ENCODE measurements around the gene SERPINI1.

SERPINI1 gene

GRCh38 chr3:167852216-167852615, 116.7 kb downstream of the SERPINI1 start (continued):
- no peak for TF ChIP-seq CSRNP3 (CRISPR knock-in tag; IDR thresholded peaks at IDR 0.05)
- TF ChIP-seq ISL1 (CRISPR knock-in tag; IDR thresholded peaks at IDR 0.05): no peak

- no peak; the same call in 2 of the 3 replicates for ATAC-seq
- TF ChIP-seq SNAI2 (CRISPR knock-in tag; IDR thresholded peaks at IDR 0.05) (no peak), ESRRG (CRISPR knock-in tag; IDR thresholded peaks at IDR 0.05) (no peak), TCF4 (CRISPR knock-in tag; IDR thresholded peaks at IDR 0.05; ENCODE audit: borderline replicate concordance) (no peak), ZNF565 (CRISPR knock-in tag; conservative IDR thresholded peaks at IDR 0.05; ENCODE audit: low read depth) (no peak), CSRNP3 (CRISPR knock-in tag; IDR thresholded peaks at IDR 0.05) (no peak), GLIS3 (CRISPR knock-in tag; IDR thresholded peaks at IDR 0.05) (no peak), ZFP3 (CRISPR knock-in tag; IDR thresholded peaks at IDR 0.05) (no peak), TSHZ2 (CRISPR knock-in tag; IDR thresholded peaks at IDR 0.05) (no peak), PATZ1 (CRISPR knock-in tag; IDR thresholded peaks at IDR 0.05; ENCODE audit: borderline replicate concordance) (no peak), OSR1 (CRISPR knock-in tag; IDR thresholded peaks at IDR 0.05) (no peak), ZNF70 (CRISPR knock-in tag; IDR thresholded peaks at IDR 0.05) (no peak), ARNTL (CRISPR knock-in tag; IDR thresholded peaks at IDR 0.05; ENCODE audit: borderline replicate concordance, low read depth) (no peak), ZFP30 (CRISPR knock-in tag; IDR thresholded peaks at IDR 0.05) (no peak), RARB (CRISPR knock-in tag; IDR thresholded peaks at IDR 0.05) (no peak), CSDC2 (CRISPR knock-in tag; IDR thresholded peaks at IDR 0.05) (no peak), BACH2 (CRISPR knock-in tag; IDR thresholded peaks at IDR 0.05; ENCODE audit: borderline replicate concordance) (no peak), TOX (CRISPR knock-in tag; IDR thresholded peaks at IDR 0.05; ENCODE audit: borderline replicate concordance) (no peak)
Measured at GRCh38 chr3:167854063-167854462, 118.5 kb downstream of the SERPINI1 start.

- TF ChIP-seq ZNF565 (CRISPR knock-in tag; conservative IDR thresholded peaks at IDR 0.05; ENCODE audit: low read depth) (no peak), TOX (CRISPR knock-in tag; IDR thresholded peaks at IDR 0.05; ENCODE audit: borderline replicate concordance) (no peak), BACH2 (CRISPR knock-in tag; IDR thresholded peaks at IDR 0.05; ENCODE audit: borderline replicate concordance) (no peak), ESRRG (CRISPR knock-in tag; IDR thresholded peaks at IDR 0.05) (no peak), ARNTL (CRISPR knock-in tag; IDR thresholded peaks at IDR 0.05; ENCODE audit: borderline replicate concordance, low read depth) (no peak), ZC3H10 (CRISPR knock-in tag; IDR thresholded peaks at IDR 0.05) (no peak), PPARA (CRISPR knock-in tag; IDR thresholded peaks at IDR 0.05; ENCODE audit: borderline replicate concordance) (no peak), CREB5 (CRISPR knock-in tag; IDR thresholded peaks at IDR 0.05; ENCODE audit: low read depth) (no peak), ZNF8 (CRISPR knock-in tag; IDR thresholded peaks at IDR 0.05) (no peak), OSR1 (CRISPR knock-in tag; IDR thresholded peaks at IDR 0.05) (no peak), POU6F1 (CRISPR knock-in tag; IDR thresholded peaks at IDR 0.05; ENCODE audit: borderline replicate concordance, low read depth) (no peak), ZFP3 (CRISPR knock-in tag; IDR thresholded peaks at IDR 0.05) (no peak), ISL1 (CRISPR knock-in tag; IDR thresholded peaks at IDR 0.05) (no peak), SNAI2 (CRISPR knock-in tag; IDR thresholded peaks at IDR 0.05) (no peak), CSDC2 (CRISPR knock-in tag; IDR thresholded peaks at IDR 0.05) (no peak), ZFP30 (CRISPR knock-in tag; IDR thresholded peaks at IDR 0.05) (no peak), TCF4 (CRISPR knock-in tag; IDR thresholded peaks at IDR 0.05; ENCODE audit: borderline replicate concordance) (no peak), ZNF70 (CRISPR knock-in tag; IDR thresholded peaks at IDR 0.05) (no peak), PATZ1 (CRISPR knock-in tag; IDR thresholded peaks at IDR 0.05; ENCODE audit: borderline replicate concordance) (no peak)
- ATAC-seq: no peak
Measured at GRCh38 chr3:167854846-167855245, 119.3 kb downstream of the SERPINI1 start.

Data from SK-N-SH treated with all-trans-retinoic acid at 6 μM for 48 hours (cell line).